HG03060 (cell line): ENCODE measurements around the gene GPR78.
"Not testable (repeated sequence)": the region's sequence is repeated elsewhere in the genome, so short reads cannot be mapped to it uniquely, and the experiment has no call there.

Experiments used
- ATAC-seq: cut with Tn5 transposase; IDR thresholded peaks from one replicate; pipeline ENCODE4 v1.9.1; 2021; ENCODE audit warnings: low read depth, moderate number of reproducible peaks; ENCODE audit not compliant: unreplicated experiment

Gene GPR78

GRCh38 chr4:8614365-8615193 lies 34.4 kb downstream of the GPR78 start:
- no peak for ATAC-seq

GRCh38 chr4:8615366-8615765 lies 35.2 kb downstream of the GPR78 start:
- no peak for ATAC-seq

DNA sequence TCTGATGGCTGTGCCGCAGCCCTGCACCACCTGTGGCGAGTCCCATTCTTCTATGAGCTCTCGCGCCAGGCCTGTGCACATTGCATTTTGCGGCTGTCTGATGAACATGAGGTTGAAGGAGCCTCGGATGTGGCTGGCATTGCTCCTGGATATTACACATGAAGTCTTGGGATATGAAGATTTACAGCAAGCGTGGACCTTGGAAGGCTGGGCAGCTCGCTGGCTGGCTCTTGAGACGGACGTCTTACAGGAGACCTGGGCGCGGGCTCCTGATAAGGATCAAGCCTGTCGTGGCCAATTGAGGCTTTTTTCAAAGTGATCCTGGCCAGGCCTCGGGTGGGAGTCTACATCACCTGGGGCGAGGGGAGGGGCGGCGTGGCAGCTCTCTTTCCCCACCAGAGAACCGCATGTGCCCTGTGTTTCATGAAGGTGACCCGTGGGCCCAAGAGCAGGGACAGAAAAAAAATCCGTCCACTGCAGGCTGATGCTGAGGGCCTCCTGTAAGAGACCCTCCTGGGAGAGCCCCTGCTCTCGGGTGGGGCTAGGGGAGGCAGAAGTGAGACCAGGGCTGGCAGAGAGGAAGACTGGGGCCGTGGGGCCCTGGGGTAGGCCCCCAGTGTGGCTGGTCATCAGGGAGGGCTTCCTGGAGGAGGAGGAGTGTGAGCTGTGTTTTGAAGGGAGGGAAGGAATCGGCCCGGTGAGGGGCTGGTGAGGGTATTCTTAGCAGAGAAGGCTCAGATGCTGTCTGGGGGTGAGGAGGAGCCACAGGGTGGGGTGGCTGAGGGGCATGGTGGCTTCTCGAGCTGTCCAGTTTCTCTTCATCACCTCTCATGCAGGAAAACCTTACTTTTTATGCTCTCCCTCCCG lies 36.0 kb downstream of the GPR78 start:
- no peak for ATAC-seq

DNA sequence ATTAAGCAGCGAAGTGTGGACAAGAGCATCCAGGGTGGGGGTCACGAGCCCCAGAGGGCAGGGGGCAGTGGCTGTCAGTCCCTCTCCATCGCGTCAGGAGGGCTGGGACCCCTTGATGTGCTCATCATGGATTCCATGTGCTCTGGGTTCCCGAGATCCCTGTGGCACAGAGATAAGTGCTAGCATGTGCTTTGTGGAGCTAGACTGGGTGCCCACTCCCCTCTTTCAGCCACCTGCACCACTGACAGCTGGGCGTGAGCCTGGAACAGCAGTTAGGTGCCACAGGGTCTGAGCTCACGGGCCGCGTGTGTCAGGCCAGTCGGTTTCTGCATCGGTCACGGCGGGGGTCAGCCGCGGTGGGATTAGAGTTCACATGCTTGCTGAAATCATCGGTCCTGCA lies 36.6 kb downstream of the GPR78 start:
- ATAC-seq, result no peak

- ATAC-seq, result no peak
Measured at GRCh38 chr4:8617486-8618040, 37.4 kb downstream of the GPR78 start.

DNA sequence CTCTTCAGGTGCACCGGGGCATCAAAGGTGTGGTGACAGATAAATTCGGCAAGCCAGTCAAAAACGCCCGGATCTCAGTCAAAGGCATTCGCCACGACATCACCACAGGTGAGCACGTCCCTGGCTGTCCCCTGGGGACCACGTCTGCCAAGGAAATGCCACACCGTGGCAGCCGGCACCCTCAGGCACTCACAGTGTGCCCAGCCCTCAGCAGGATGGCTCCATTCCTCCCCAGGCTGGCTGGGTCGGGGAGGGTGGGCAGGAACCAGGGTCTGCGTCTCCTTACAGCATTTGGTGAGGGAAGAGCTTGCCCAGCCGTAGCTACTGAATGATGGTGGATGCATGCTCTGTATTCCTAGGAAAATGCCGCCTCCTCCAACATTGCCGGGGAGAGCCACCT lies 38.2 kb downstream of the GPR78 start:
- no peak for ATAC-seq

DNA sequence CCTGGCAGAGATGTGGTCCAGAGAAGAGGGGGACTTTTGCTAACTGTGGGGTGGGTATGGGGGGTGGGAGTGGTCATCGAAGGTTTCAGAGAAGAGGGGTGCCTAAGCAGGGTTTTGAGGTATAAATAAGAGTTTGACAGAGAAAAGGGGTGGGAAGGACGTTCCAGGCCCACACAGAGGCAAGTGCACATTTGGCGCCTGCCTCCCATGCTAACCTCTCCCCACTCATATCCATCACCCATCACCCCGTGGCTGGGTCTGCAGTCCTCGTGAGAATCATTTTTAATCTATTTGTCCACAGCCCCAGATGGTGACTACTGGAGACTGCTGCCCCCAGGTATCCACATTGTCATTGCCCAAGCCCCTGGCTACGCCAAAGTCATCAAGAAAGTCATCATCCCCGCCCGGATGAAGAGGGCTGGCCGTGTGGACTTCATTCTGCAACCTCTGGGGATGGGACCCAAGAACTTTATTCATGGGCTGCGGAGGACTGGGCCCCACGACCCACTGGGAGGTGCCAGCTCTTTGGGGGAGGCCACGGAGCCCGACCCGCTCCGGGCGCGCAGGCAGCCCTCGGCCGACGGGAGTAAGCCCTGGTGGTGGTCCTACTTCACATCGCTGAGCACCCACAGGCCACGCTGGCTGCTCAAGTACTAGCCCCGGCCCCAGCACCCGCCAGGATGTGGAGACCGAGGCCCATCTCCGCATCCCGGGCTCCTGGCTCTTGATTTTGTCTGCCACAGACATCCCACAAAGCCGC lies 38.9 kb downstream of the GPR78 start:
- ATAC-seq, result no peak

DNA sequence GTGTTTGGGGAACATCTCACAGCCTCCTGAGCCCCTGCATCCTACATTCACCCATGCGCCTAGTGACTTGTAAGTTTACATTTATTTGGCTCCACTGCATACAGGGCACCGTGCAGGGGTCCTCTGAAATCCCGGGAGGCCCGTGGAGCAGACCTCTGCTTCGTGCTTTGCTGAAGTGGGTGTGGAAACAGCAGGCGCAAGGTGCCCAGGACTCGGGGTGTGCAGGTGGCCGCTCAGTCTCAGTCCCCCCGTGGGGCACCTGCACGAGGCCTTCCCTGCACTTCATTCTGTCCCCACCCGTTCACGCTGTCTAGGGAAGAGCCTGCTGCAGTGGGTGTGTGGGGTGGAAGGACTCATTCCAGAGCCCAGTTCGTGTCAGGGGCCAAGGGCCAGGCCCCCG lies 40.9 kb downstream of the GPR78 start:
- not testable (repeated sequence) for ATAC-seq

GRCh38 chr4:8624601-8625272 lies 44.5 kb downstream of the GPR78 start:
- ATAC-seq, result not testable (repeated sequence)

GRCh38 chr4:8630240-8630905 lies 50.2 kb downstream of the GPR78 start:
- ATAC-seq, result not testable (repeated sequence)

DNA sequence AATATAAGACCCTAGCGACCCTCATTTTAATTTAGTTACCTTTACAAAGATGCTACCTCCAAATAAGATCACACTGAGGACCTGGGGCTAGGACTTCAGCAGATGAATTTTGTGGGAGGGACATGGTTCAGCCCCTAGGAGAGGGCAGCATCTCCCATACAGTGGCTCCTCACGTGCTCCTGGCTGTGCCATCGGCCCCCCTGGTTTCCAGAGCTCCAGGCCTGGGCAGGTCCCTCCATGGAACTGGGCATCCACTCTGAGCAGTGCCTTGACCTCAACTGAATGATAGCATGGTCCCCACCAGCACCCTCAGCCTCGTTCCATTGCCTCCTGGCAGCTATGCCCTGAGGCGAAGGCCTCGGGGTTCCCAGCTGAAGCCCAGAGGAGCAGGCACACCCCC lies 51.7 kb downstream of the GPR78 start:
- ATAC-seq, result not testable (repeated sequence)

- not testable (repeated sequence) for ATAC-seq
Measured at GRCh38 chr4:8634773-8635172, 54.6 kb downstream of the GPR78 start.

- not testable (repeated sequence) for ATAC-seq
Measured at GRCh38 chr4:8635897-8636554, 55.8 kb downstream of the GPR78 start.
